Colonic mucosa (tissue), 4 donors: ENCODE results near the gene NOD2. TPM values are rescaled to one million over a fixed set of nuclear protein-coding genes. Genes with fewer than 3 reads are reported as not detected.

Source experiments
- DNase-seq: peaks from one replicate; pipeline ENCODE4 v3.0.0-alpha.2; 2020
- H3K27ac ChIP-seq: fragments of 200-600 bp; one replicate; pipeline ENCODE4 v1.8.0; 2021
- H3K27me3 ChIP-seq: fragments of 200-600 bp; one replicate; pipeline ENCODE4 v1.8.0; 2021
- H3K36me3 ChIP-seq: fragments of 200-600 bp; one replicate; pipeline ENCODE4 v1.8.0; 2021
- H3K4me1 ChIP-seq: fragments of 200-600 bp; one replicate; pipeline ENCODE4 v1.8.0; 2021; ENCODE audit warnings: mild to moderate bottlenecking
- H3K4me3 ChIP-seq: fragments of 200-600 bp; one replicate; pipeline ENCODE4 v1.8.0; 2021
- H3K9ac ChIP-seq, 2 donors: one replicate each; pipeline ENCODE4 v1.7.0; 2013; ENCODE audit warnings: control low read depth in 2 of 2, low read depth in 2 of 2, low read length in 2 of 2
- H3K9me3 ChIP-seq: fragments of 200-600 bp; one replicate; pipeline ENCODE4 v1.8.0; 2021
- intact Hi-C: fragments of 100-400 bp; cut with DNase I; formaldehyde crosslinking; loops from one replicate; pipeline ENCODE4 v1.14.1; 2022
- total RNA-seq, 2 donors: library from RNA; stranded (reverse); fragmentation: NEBNext Ultra II Directional in 1 of 2; extraction: Animal tissue kit (Norgen Biotek cat#: 25700) in 1 of 2; gene quantifications; one replicate each; pipeline ENCODE4 v1.2.1, GENCODE V29; 2021
- TF ChIP-seq, protein P1 (sequence below): fragments of 200-600 bp; IDR thresholded peaks from one replicate; pipeline ENCODE4 v1.8.0; 2022; ENCODE audit warnings: antibody characterized with exemption, mild to moderate bottlenecking
- donor health status: healthy.
- donor health status: DM: no; HTN: no; CAD: no.
- donor health status: DM: no; HTN: no; CAD: no.

The NOD2 gene
- total RNA-seq, 2 donors from 2014 or later, result 0.79 to 1.2 TPM

DNA sequence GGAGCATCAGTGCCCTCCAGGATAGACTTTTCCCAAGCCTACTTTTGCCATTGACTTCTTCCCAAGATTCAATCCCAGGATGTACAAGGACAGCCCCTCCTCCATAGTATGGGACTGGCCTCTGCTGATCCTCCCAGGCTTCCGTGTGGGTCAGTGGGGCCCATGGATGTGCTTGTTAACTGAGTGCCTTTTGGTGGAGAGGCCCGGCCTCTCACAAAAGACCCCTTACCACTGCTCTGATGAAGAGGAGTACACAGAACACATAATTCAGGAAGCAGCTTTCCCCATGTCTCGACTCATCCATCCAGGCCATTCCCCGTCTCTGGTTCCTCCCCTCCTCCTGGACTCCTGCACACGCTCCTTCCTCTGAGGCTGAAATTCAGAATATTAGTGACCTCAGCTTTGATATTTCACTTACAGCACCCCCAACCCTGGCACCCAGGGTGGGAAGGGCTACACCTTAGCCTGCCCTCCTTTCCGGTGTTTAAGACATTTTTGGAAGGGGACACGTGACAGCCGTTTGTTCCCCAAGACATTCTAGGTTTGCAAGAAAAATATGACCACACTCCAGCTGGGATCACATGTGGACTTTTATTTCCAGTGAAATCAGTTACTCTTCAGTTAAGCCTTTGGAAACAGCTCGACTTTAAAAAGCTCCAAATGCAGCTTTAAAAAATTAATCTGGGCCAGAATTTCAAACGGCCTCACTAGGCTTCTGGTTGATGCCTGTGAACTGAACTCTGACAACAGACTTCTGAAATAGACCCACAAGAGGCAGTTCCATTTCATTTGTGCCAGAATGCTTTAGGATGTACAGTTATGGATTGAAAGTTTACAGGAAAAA is 38.8 kb downstream of the NOD2 start:
- H3K36me3 ChIP-seq, result no peaks in the 10 kb centered on the region
- H3K4me3 ChIP-seq, result no peak overlapping the region
- H3K9ac ChIP-seq, result no peak overlapping the region
- TF ChIP-seq, protein P1, sequence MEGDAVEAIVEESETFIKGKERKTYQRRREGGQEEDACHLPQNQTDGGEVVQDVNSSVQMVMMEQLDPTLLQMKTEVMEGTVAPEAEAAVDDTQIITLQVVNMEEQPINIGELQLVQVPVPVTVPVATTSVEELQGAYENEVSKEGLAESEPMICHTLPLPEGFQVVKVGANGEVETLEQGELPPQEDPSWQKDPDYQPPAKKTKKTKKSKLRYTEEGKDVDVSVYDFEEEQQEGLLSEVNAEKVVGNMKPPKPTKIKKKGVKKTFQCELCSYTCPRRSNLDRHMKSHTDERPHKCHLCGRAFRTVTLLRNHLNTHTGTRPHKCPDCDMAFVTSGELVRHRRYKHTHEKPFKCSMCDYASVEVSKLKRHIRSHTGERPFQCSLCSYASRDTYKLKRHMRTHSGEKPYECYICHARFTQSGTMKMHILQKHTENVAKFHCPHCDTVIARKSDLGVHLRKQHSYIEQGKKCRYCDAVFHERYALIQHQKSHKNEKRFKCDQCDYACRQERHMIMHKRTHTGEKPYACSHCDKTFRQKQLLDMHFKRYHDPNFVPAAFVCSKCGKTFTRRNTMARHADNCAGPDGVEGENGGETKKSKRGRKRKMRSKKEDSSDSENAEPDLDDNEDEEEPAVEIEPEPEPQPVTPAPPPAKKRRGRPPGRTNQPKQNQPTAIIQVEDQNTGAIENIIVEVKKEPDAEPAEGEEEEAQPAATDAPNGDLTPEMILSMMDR, result no peak
- no peaks in the 10 kb centered on the region for H3K27me3 ChIP-seq
- no peaks in the 10 kb centered on the region for H3K4me1 ChIP-seq
- intact Hi-C loops, result no loop called here
- H3K27ac ChIP-seq, result no peak overlapping the region
- no peak for DNase-seq
- H3K9me3 ChIP-seq, result no peaks in the 10 kb centered on the region

DNA sequence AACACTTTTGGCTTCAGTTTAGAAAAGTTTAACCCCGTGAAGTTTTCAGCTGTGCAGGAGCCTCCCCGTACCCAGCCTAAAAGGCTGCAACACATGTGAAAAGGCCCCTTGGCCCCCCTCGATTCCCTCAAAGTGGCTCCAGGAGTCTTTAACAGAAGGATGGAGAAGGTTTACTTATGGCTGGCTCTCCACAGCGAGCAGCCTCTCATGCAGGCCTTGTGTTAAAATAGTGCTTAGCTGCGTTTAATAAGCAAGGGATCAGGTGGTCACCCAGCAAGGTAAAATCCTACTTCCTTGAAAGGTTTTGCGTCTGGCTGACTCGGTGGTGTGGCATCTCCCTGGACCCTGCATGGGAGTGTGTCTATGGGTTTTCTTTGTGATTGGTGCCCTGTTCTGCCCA is 40.1 kb downstream of the NOD2 start:
- Histone ChIP-seq H3K27ac (no peak overlapping the region), H3K9me3 (no peaks in the 10 kb centered on the region), H3K27me3 (no peaks in the 10 kb centered on the region), H3K4me3 (no peak overlapping the region), H3K4me1 (no peaks in the 10 kb centered on the region), H3K9ac (no peak overlapping the region), H3K36me3 (no peaks in the 10 kb centered on the region)
- intact Hi-C loops, result no loop called here
- DNase-seq, result peak; percentile 7
- TF ChIP-seq, protein P1, result no peak

- H3K27ac ChIP-seq, result no peak overlapping the region
- intact Hi-C loops, result no loop called here
- H3K36me3 ChIP-seq, result no peaks in the 10 kb centered on the region
- H3K4me1 ChIP-seq, result no peaks in the 10 kb centered on the region
- H3K27me3 ChIP-seq, result no peaks in the 10 kb centered on the region
- TF ChIP-seq, protein P1, result no peak
- no peaks in the 10 kb centered on the region for H3K9me3 ChIP-seq
- H3K4me3 ChIP-seq, result no peak overlapping the region
- H3K9ac ChIP-seq, result no peak overlapping the region
- no peak for DNase-seq
Observed at GRCh38 chr16:50735629-50736122, 42.3 kb downstream of the NOD2 start.

- Histone ChIP-seq H3K27me3 (no peaks in the 10 kb centered on the region), H3K4me3 (no peak overlapping the region), H3K9ac (no peak overlapping the region), H3K27ac (no peak overlapping the region), H3K4me1 (no peaks in the 10 kb centered on the region), H3K36me3 (no peaks in the 10 kb centered on the region), H3K9me3 (no peaks in the 10 kb centered on the region)
- TF ChIP-seq, protein P1, result no peak
- intact Hi-C loops, result no loop called here
- DNase-seq, result no peak
Observed at GRCh38 chr16:50736448-50736847, 43.0 kb downstream of the NOD2 start.

DNA sequence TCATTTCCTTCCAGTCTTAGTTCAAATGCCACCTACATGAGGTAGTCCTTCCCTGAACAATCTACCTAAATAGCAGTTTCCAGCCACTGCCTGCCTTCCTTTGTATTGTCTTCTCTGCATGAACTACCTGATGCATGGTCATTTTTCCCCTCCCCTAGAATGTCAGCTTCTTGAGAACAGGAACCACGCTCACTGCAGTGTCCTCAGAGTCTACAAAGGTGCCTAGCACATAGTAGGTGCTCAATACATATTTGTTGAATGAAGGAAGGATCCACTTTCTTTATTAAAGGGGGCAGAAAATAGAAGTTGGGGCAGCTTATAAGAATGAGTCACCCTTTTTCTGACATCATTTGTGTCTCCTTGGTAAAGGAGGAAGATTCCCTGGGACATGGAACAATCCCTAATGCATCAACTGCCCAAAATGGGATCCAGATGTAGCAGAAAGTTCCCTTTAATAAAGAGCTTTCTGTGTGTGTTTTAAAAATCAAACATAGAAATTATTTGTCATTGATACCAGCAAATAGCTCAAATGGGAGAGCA is 44.1 kb downstream of the NOD2 start:
- Histone ChIP-seq H3K27me3 (no peaks in the 10 kb centered on the region), H3K9me3 (no peaks in the 10 kb centered on the region), H3K27ac (no peak overlapping the region), H3K4me1 (no peaks in the 10 kb centered on the region), H3K36me3 (no peaks in the 10 kb centered on the region), H3K4me3 (no peak overlapping the region), H3K9ac (no peak overlapping the region)
- intact Hi-C loops, result no loop called here
- no peak for DNase-seq
- TF ChIP-seq, protein P1, result no peak
